Glomerular visceral epithelial cell (primary cell): Measurements from ENCODE around the gene INHBC.

Experiments
- DNase-seq: peaks from one replicate; pipeline ENCODE4 v3.0.0-alpha.2; 2016; ENCODE audit errors: extremely low spot score

The INHBC gene

GRCh38 chr12:57469296-57470164 is 34.9 kb downstream of the INHBC start:
- no peak for DNase-seq

DNA sequence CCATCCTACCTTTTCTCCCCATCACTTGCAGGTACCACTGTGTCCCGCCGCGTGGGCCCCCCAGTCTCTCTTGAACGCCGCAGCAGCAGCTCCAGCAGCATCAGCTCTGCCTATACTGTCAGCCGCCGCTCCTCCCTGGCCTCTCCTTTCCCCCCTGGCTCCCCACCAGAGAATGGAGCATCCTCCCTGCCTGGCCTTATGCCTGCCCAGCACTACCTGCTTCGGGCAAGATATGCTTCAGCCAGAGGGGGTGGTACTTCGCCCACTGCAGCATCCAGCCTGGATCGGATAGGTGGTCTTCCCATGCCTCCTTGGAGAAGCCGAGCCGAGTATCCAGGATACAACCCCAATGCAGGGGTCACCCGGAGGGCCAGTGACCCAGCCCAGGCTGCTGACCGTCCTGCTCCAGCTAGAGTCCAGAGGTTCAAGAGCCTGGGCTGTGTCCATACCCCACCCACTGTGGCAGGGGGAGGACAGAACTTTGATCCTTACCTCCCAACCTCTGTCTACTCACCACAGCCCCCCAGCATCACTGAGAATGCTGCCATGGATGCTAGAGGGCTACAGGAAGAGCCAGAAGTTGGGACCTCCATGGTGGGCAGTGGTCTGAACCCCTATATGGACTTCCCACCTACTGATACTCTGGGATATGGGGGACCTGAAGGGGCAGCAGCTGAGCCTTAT is 35.8 kb downstream of the INHBC start:
- no peak for DNase-seq

GRCh38 chr12:57470970-57471656 is 36.5 kb downstream of the INHBC start:
- no peak for DNase-seq

GRCh38 chr12:57471661-57472060 is 37.1 kb downstream of the INHBC start:
- DNase-seq: no peak

- no peak for DNase-seq
Measured at GRCh38 chr12:57472391-57472790, 37.8 kb downstream of the INHBC start.

DNA sequence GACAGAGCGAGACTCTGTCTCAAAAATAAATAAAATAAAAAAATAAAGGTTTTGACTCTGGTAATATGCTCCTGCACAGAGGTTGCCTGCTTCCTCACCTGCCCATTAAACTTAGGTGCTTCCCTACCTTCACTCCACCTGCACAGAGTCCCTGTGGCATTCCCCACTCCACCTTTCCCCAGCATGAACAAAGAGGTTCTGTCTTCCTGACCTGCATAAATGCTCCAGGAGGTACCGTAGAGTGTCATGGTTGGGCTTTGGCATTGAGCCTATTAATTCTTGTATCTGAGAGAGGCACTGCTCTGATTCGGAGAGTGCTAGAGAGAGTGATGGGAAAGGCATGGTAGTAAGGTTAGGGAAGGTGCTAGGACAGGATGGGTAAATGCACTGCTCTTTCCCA is 38.8 kb downstream of the INHBC start:
- no peak for DNase-seq

DNA sequence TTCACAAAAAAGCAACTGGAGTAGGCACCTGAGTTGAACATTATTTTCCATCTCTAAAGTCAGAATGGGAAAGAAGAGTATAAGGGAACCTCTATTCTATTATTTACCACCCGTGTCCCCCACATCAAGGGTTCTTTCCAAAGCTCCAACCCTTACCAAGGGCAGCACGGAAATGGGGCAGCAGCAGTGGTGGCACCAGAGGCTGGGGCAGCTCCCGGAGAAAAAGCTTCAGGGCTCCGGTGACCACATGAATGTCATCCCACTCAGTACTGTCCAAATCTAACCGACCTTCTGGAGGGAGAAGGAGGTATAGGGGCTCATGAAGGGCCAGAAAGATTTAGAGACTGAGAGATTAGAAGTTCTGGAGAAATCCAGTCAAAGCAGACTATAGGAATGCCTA is 39.3 kb downstream of the INHBC start:
- no peak for DNase-seq

- peak; percentile 26 for DNase-seq
Measured at GRCh38 chr12:57474430-57474829, 39.8 kb downstream of the INHBC start.

- DNase-seq: no peak
Measured at GRCh38 chr12:57474862-57475261, 40.3 kb downstream of the INHBC start.

- DNase-seq: peak; percentile 23
Measured at GRCh38 chr12:57475271-57476161, 40.9 kb downstream of the INHBC start.

DNA sequence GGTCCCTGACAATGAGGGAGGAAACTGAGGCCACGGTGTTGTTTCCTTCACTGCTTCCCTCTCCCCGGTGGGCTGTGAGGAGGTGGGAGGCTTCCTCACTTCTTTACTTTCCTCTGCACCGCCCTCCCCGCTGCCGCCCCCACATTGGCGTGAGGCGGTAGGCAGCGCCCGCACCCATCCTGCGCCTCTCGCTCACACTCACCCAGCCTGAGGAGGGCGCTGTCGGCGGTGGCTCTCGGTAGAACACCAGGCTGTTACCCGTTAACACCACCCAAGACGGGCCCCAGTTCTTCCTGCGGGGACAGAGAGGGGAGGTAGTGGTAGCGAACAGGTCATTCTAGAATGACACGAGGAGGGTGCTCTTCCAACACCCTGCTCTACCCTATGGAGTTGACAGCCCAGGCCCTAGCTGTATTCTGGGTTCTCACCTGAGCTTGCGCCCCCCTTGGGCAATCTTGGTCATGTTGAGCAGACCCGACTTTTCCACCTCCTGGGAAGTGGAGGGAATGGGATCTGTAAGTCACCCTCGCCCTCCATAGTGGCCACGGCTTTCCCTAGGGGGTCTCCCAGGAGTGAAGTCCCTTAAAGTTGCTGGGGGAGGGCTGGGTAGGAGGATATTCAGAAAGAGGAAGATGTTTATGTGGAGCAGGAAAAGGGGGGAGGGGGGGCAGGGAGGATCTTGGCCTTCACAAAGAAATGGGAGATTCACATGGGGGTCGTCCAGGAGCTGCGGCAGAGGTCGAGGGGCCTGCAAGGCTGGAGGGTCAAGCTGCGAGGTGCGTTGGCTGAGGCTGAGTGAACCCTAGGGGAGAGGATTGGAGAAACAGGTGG is 41.8 kb downstream of the INHBC start:
- DNase-seq: no peak

- no peak for DNase-seq
Measured at GRCh38 chr12:57476993-57477709, 42.6 kb downstream of the INHBC start.

DNA sequence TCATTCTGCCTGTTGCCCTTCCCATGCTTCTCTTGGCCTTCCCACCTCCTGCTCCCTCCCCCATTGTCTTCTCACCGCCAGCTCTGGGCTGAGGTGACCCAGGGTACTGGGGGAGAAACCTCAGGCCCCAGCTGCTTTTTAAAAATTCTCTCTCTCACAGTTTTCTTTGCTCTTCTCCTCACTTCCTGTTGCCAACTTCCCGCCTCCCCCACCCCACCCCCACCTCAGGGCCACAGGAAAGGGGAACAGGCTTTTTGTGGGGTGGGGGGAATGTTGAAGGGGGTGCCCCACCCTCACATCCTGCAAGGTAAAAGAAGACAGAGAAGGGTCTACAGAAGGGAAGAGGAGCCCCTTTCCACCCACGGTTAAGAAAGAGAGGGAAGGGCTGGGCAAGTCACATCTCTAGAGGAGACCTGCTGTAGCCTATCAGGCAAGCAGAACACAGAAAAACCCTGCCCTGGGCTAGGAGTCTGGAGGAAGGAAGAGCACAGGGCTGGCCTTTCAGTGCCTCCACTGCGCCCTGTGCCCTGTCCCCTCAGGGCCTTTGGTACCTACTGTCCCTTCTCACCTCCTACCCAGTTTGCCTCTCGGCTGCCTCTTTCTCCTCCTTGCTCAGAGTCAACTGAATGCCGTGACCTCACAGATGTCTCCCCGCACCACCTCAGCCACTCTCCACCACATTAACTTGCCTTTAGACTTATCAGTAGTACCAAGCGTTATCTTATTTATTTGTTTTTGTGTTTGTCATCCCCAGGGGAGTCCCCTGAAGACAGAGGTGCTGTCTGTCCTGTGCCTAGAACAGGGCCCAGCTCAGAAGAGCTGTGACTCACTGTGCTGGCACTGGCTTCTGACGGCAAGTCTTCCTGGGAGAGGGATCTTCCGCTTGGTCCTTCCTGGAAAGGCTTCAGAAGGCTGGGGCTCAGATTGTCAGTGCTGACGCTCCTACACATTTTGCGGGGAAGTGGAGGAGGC is 43.4 kb downstream of the INHBC start:
- no peak for DNase-seq

GRCh38 chr12:57479043-57479375 is 44.4 kb downstream of the INHBC start:
- DNase-seq: no peak

- no peak for DNase-seq
Measured at GRCh38 chr12:57479376-57480115, 45.0 kb downstream of the INHBC start, which contains the start of gene ARHGAP9. TSS of gene ARHGAP9 (minus strand) at chr12:57479866. CDS start at chr12:57479406, 460 bp downstream.

GRCh38 chr12:57481671-57482070 is 47.1 kb downstream of the INHBC start:
- DNase-seq: no peak

DNA sequence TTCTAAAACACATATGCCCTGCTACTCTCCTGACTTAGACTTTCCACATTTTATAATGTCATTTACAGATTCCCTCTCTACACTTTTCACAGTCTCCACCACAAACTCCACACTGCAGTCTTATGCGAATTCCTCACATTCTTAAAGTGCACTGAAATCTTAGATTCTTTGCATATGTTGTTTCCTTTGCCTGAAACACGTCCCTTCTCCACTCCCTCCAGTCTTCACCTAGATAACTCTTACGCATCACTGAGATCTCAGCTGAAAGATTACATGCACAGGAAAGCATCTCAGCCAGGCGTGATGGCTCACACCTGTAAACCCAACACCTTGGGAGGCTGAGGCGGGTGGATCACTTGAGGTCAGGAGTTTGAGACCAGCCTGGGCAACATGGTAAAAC is 48.9 kb downstream of the INHBC start:
- DNase-seq: peak; percentile 74

DNA sequence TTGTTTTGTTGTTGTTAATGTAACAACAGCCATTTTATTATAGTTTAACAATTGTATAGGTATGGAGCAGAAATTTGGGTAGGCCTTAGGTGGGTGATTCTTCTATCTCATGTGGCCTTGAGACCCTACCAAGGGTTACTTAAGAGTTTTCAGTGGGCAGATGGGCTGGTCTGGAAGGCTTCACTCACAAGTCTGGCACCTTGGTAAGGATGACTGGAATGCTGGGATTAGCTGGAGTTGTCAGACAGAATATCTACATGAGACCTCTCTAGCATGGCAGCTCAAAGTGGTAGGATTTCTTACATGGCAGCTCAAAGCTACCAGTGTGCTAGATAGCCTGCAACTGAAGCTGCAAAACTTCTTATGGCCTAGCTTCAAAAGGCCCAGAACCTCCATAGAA is 51.1 kb downstream of the INHBC start:
- no peak for DNase-seq
